Activated CD4-positive, alpha-beta T cell treated with anti-CD3 and anti-CD28 coated beads for 48 hours (primary cell): ENCODE results near the gene CDC42BPA.
"Not testable (repeated sequence)": the region's sequence is repeated elsewhere in the genome, so short reads cannot be mapped to it uniquely, and the experiment has no call there.

Experiments
- DNase-seq: peaks from one replicate; pipeline ENCODE4 v3.0.0-alpha.2; 2020

The CDC42BPA gene

GRCh38 chr1:227112538-227112937, 205.8 kb downstream of the CDC42BPA start:
- DNase-seq, result no peak

GRCh38 chr1:227111782-227112181, 206.5 kb downstream of the CDC42BPA start:
- DNase-seq, result no peak

GRCh38 chr1:227105291-227105690, 213.0 kb downstream of the CDC42BPA start:
- not testable (repeated sequence) for DNase-seq

GRCh38 chr1:227102056-227102455, 216.2 kb downstream of the CDC42BPA start:
- no peak for DNase-seq

- DNase-seq, result no peak
Measured at GRCh38 chr1:227094249-227094966, 223.9 kb downstream of the CDC42BPA start.

- no peak for DNase-seq
Measured at GRCh38 chr1:227093309-227093708, 225.0 kb downstream of the CDC42BPA start.

GRCh38 chr1:227092069-227092468, 226.2 kb downstream of the CDC42BPA start:
- no peak for DNase-seq

- no peak for DNase-seq
Measured at GRCh38 chr1:227086636-227087035, 231.7 kb downstream of the CDC42BPA start.

GRCh38 chr1:227082999-227083746, 235.1 kb downstream of the CDC42BPA start:
- no peak for DNase-seq

GRCh38 chr1:227077783-227078182, 240.5 kb downstream of the CDC42BPA start:
- no peak for DNase-seq

- no peak for DNase-seq
Measured at GRCh38 chr1:227073786-227074185, 244.5 kb downstream of the CDC42BPA start.

- no peak for DNase-seq
Measured at GRCh38 chr1:227072991-227073390, 245.3 kb downstream of the CDC42BPA start.

- DNase-seq, result no peak
Measured at GRCh38 chr1:227071895-227072587, 246.3 kb downstream of the CDC42BPA start.

- no peak for DNase-seq
Measured at GRCh38 chr1:227070638-227071285, 247.5 kb downstream of the CDC42BPA start.

- DNase-seq, result no peak
Measured at GRCh38 chr1:227069490-227069889, 248.8 kb downstream of the CDC42BPA start.

GRCh38 chr1:227068883-227069282, 249.4 kb downstream of the CDC42BPA start:
- no peak for DNase-seq

GRCh38 chr1:227066999-227067398, 251.3 kb downstream of the CDC42BPA start:
- DNase-seq, result no peak

- no peak for DNase-seq
Measured at GRCh38 chr1:227065311-227065710, 253.0 kb downstream of the CDC42BPA start.

- no peak for DNase-seq
Measured at GRCh38 chr1:227062306-227062705, 256.0 kb downstream of the CDC42BPA start.

GRCh38 chr1:227059076-227059475, 259.2 kb downstream of the CDC42BPA start:
- no peak for DNase-seq

GRCh38 chr1:227058321-227058751, 260.0 kb downstream of the CDC42BPA start:
- DNase-seq, result no peak

GRCh38 chr1:227049253-227049652, 269.0 kb downstream of the CDC42BPA start:
- DNase-seq, result no peak

GRCh38 chr1:227043755-227044154, 274.5 kb downstream of the CDC42BPA start:
- no peak for DNase-seq
